ENCODE measurements around the gene LCMT1.

GRCh38 chr16:25172831-25173230 is 61.3 kb downstream of the LCMT1 start:
- TF ChIP-seq CTCF (IDR thresholded peaks at IDR 0.05) (no peak), POLR2A (IDR thresholded peaks at IDR 0.05) (no peak)

Measured in ovary (tissue), 3 donors.